ENCODE measurements around the gene DNAH12. TPM values are rescaled to one million over a fixed set of nuclear protein-coding genes. Genes with fewer than 3 reads are reported as not detected.
A peak's percentile ranks its signal among the peaks of the same experiment; 100 is the strongest.

DNAH12 gene, protein sequence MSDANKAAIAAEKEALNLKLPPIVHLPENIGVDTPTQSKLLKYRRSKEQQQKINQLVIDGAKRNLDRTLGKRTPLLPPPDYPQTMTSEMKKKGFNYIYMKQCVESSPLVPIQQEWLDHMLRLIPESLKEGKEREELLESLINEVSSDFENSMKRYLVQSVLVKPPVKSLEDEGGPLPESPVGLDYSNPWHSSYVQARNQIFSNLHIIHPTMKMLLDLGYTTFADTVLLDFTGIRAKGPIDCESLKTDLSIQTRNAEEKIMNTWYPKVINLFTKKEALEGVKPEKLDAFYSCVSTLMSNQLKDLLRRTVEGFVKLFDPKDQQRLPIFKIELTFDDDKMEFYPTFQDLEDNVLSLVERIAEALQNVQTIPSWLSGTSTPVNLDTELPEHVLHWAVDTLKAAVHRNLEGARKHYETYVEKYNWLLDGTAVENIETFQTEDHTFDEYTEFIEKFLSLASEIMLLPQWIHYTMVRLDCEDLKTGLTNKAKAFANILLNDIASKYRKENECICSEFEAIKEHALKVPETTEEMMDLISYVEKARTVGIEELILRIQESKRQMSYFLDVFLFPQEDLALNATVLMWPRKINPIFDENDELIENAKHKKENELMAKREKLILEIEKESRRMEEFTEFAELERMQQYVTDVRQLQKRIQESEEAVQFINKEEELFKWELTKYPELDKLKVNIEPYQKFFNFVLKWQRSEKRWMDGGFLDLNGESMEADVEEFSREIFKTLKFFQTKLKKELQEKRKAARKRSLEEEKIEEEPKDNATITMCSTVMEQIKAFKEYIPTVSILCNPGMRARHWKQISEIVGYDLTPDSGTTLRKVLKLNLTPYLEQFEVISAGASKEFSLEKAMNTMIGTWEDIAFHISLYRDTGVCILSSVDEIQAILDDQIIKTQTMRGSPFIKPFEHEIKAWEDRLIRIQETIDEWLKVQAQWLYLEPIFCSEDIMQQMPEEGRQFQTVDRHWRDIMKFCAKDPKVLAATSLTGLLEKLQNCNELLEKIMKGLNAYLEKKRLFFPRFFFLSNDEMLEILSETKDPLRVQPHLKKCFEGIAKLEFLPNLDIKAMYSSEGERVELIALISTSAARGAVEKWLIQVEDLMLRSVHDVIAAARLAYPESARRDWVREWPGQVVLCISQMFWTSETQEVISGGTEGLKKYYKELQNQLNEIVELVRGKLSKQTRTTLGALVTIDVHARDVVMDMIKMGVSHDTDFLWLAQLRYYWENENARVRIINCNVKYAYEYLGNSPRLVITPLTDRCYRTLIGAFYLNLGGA (N-terminal part only)
- total RNA-seq (2014; rRNA removed; shearing (Covaris generic)) = 0.02 TPM in 1 of 2 replicates, not detected in the other
- 0.06 TPM in 1 of 2 replicates, not detected in the other for polyA plus RNA-seq (2015; cell fraction: cytosol; rRNA removed)
- 0.15 and 0.47 TPM in 2 replicates for polyA plus RNA-seq (2015; cell fraction: nucleus; rRNA removed)

DNA sequence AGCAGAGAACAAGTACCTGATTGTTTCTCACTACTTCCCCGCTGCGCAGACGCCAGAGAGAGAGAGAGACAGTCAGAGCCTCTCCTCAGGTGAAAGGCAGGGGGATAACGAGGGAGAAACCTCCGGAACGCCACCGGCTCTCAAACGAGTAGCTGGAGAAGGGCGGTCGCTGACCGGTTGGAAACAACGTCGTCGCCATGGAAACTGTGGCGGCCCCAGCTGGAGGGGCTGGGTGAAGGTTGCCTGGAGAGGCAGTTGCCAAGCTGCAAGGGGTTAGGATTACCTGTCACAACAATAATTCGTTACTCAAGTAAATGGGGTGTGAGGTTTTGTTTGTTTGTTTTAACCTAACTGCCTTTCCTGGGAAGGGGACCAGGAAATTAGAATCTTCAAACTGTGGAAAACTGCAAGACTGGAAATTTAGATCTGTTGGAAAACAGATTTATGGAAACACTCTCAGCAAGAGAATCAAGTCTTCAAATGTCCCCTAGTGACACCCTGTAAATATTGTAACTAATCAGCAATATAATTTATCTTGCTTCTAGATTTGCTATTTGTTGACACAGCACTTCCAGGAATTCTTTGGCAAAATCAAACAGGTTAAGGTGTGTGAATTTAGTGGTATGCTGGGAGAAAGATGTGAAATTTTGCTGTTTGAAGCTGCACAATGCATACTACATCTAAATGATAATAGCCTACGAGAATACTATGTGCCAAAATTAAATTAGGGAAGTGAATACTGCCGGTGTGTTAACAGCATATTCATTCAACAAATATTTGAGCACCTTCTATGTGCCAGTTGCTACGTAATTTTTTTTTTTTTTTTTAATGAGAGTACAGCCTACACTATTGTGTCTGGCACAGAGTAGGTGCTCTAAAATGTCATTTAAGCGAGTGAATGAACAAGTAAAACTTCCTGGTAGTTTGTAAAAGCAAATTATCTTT is at the start of gene DNAH12:
Gene DNAH12, minus strand, starts transcription at position 164 of the 945 bp plus-strand sequence. CDS start 1,474 bp downstream, outside the sequence.
- DNase-seq (ENCODE audit: low read depth) = no peak

DNA sequence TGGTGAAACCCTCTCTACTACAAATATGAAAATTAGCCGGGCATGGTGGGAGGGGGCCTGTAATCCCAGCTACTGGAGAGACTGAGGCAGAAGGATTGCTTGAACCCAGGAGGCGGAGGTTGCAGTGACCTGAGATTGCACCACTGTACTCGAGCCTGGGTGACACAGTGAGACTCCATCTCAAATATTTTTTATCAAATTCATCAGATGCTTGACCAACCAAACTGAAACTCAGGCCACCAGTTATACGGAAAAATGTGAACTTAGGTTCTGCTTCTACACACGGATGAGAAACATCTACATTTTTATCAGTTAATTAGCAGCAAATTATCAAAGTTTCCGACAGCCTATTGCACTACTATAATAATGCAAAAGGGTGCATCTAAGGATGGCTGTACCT is 48.2 kb upstream of the DNAH12 start:
- no peak for DNase-seq (ENCODE audit: low read depth)

DNA sequence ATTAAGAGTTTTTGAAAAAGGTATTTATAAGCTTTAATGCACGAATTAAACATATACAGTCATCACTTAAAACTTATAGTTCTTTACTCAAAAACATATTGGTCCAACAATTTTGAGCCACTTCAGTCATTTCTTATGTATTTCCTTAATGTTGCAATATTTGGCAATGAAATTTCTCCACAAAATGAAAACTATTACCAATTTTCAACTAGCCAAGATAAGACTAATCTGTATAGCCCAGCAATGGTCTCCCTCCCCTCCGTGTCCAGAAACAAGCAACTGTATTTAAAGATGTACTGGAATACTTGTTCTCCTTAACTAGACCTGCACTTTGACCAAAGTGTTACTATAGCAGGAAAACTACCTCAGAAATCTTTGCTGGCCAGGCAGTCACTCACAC is 43.8 kb upstream of the DNAH12 start:
- DNase-seq (ENCODE audit: low read depth) = no peak

DNA sequence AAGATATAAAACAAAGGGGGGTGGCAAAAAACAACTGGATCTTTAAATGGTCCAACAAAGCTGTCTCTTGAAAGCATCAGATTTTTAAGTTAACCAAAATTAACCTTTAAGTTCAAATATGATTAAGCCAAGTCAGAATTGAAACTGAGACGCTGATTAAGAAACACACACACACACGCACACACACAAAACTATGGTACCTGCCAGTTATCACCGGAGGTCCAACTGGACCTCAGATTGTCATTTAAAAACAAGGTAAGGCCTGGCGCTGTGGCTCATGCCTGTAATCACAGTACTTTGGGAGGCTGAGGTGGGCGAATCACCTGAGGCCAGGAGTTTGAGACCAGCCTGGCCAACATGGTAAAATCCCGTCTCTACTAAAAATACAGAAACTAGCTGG is 42.6 kb upstream of the DNAH12 start:
- no peak for DNase-seq (ENCODE audit: low read depth)

DNA sequence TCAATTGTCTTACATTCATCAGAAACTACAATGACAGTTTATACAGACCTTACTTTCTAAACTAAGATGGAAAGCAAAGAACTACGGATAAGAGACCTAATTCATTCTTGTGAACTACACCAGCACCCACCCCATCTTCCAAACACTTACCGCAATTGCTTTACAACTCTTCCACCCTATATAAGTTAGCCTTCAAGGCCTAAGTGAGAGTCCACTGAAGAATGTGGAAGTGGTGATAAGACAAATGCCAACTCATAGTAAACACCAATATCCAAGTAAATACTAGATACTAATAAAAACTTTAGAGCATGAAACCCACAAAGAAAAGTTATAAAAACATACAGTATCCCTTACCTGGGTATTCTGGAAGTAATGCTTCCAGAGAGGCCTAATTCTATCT is 39.4 kb upstream of the DNAH12 start:
- no peak for DNase-seq (ENCODE audit: low read depth)

DNA sequence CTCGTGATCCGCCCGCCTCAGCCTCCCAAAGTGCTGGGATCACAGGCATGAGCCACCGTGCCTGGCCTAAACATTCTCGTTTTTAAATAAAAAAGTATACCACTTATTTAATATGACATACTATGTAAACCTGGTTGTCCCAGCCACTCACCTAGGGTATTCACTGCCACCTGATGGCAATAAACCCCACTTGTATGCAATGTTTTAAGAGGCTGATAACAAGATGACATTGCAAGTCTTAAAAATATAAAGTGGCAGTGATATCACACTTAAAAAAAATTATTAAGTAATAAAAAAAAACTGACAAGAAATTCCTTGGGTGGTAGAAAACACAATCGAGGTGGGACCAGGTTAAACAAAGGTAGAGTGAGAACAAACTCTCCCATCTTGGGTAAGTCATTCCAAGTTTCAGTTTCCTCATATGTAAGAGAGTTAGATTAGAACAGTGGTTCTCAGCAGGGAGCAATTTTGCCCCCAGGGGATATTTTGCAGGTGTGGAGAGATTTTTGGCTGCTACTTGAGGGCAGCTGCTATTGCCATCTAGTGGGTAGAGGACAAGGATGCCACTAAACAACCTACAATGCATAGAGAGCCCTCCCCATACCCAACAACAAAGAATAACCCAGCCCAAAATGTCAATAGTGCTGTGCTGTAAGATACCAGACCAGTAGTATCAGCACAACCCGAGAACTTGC is 38.5 kb upstream of the DNAH12 start:
- peak; percentile 33 for DNase-seq (ENCODE audit: low read depth)

DNA sequence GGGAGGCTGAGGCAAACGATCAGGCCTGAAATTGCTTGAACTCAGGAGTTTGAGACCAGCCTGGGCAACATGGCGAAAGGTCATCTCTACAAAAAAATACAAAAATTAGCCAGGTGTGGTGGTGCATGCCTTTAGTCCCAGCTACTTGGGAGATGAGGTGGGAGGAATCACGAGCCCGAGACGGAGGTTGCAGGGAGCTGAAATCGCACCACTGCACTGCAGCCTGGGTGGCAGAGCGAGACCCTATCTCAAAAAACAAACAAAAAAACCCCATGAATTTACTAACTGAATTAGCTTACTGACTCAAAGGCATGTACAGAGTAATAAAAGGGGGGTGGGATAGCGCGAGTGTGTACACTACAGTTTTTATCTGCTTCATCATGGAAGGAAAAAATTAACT is 33.7 kb upstream of the DNAH12 start:
- no peak for DNase-seq (ENCODE audit: low read depth)

DNA sequence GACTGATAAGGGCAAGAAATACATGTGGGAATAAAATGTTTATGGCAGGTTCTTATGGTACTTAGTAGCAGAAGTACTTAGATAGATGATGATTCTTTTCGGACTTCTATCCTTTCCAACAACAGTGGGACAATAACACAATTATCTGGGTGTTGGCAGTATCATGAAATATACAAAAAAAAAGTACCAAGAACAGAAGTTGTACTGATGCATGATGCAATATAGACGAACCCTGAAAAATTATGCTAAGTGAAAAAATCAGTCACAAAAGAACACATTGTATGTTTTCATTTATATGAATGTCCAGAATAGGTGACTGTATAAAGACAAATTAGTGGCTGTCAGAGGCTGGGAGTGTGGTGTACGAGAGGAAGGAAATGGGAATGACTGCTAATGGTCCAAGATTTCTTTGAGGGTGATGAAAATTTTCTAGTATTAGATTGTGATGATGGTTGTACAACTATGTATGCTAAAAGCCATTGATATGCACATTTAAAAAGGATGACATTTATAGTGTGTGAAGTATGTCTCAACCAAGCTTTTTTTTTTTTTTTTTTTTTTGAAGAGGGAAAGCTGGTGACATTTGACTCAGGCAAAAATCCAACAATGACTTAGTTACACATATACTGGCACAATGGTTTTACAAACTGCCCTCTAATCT is 32.0 kb upstream of the DNAH12 start:
- DNase-seq (ENCODE audit: low read depth) = no peak

DNA sequence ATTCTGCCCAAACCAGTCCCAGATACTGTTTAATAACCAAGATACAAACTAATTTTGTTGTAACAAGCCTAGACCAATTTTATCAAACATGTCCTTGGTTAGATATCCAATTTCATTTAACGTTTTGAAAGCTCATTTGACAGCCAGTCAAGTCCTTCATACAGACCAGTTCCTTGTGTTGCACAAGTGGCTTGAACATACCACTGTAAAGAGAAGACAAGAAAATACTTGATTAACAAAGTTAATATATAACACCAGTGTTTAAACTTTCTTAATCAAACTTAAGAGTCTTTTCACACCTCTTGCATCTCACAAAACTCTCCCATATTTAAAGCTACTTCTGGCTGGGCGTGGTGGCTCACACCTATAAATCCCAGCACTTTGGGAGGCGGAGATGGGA is 28.0 kb upstream of the DNAH12 start:
- DNase-seq (ENCODE audit: low read depth) = no peak

DNA sequence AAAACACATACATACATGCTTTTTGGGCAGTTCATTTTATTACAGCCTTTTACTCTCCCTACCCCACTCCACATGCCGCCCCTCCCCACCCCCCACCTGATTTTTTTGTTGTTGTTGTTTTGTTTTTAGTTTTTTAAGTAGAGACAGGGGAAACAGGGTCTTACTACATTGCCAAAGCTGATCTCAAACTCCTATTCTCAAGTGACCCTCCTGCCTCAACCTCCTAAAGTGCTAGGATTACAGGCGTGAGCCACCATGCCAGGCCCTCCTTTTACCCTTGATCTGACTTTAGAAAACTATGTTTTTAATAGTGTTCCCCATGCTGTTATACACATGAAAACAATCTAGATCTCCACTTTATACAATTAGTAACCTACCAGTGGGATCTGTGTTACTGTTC is 26.7 kb upstream of the DNAH12 start:
- no peak for DNase-seq (ENCODE audit: low read depth)

DNA sequence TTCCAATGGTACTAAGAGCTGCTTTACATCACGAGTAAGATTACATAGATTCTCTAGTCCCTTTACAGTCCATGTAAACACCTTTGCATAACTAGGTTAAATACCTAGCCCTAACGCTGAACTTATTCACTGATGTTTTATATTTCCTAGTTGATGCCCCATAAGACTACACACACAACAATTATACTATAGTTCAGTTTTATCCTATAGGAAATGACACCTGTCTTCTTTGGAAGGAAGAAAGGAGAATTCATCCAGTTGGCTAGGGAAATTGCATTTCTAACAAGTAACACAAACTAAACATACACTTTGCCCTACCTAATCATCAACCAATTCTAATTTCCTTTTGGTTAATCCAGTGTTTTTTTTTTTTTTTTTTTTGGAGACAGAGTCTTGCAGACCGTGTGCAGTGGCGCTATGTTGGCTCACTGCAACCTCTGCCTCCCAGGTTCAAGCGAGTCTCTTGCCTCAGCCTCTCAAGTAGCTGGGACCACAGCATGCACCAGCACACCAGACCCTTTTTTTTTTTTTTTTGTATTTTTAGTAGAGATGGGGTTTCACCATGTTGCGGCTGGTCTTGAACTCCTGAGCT is 25.8 kb upstream of the DNAH12 start:
- DNase-seq (ENCODE audit: low read depth) = no peak

DNA sequence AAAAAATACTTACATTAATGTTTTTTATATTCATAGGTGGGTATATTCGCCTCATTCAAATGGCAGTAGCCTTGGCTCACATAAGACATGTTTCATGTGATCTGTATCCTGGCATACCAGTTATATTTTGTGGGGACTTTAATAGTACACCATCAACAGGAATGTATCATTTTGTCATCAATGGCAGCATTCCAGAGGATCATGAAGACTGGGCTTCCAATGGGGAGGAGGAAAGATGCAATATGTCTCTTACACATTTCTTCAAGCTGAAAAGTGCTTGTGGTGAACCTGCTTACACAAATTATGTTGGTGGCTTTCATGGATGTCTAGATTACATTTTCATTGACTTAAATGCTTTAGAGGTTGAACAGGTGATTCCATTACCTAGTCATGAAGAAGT is 15.4 kb upstream of the DNAH12 start:
- DNase-seq (ENCODE audit: low read depth) = no peak

DNA sequence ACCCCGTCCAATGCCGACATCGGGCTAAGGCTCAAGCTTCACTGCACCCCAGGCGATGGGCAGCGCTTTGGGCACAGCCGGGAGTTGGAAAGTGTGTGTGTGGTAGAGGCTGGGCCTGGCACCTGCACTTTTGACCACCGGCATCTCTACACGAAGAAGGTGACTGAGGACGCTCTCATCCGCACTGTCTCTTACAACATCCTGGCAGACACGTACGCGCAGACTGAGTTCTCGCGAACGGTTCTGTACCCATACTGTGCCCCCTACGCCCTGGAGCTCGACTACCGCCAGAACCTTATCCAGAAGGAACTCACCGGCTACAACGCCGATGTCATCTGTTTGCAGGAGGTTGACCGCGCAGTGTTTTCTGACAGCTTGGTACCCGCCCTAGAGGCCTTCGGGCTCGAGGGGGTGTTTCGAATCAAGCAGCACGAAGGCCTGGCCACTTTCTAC is 13.0 kb upstream of the DNAH12 start:
- peak; percentile 20 for DNase-seq (ENCODE audit: low read depth)

DNA sequence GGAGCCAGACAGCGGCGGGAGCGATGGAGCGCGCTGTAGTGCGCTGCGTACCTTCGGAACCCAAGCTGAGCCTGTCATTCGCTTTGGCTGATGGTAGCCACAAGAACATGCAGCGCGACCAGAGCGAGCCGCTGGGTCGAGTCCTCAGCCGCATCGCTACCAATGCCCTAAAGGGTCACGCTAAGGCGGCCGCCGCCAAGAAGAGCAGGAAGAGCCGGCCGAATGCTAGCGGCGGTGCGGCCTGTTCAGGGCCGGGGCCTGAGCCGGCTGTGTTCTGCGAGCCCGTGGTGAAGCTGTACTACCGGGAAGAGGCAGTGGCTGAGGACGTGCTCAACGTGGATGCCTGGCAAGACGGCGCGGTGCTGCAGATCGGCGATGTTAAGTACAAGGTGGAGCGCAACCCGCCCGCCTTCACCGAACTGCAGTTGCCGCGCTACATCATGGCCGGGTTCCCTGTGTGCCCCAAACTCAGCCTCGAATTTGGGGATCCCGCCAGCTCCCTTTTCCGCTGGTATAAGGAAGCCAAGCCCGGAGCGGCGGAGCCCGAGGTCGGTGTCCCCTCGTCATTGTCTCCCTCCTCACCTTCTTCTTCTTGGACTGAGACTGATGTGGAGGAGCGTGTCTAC is 12.4 kb upstream of the DNAH12 start:
- DNase-seq (ENCODE audit: low read depth) = no peak

DNA sequence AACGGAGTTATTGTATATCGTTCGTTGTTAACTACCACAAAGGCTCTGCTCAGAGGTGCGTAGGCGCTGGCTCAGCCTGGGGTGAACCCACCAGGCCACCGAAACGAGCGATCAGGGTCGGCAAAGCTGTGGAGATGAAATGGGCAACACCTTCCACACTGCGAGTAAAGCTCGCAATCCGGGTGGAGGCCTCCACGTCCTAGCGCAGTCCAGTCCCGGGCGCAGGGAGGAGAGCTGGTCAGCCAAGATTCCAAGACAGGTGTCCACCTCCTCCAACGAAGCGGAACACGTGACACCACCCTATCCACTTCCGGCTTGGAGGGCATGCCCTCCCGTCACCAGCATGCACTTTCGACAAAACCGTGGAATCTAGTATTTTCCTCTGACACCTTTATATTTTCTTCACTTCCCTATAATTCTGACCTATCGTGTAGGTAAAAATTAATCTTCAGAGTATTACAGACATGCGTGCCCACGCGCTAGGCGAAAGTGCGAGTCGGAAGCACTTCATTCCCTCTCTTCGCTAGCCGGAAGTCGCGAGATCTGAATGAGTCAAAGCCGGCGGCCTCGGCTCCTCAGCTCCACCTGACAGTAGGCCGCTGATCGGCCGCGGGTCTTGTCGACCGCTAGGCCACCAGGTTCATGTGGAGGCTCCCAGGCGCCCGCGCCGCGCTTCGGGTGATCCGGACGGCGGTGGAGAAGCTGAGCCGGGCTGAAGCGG is 11.8 kb upstream of the DNAH12 start, which contains the start of gene PDE12:
Gene PDE12, plus strand, starts transcription at position 537 of the 721 bp plus-strand sequence. Its CDS starts 106 bp downstream, at position 643.
- DNase-seq (ENCODE audit: low read depth) = peak; percentile 87

DNA sequence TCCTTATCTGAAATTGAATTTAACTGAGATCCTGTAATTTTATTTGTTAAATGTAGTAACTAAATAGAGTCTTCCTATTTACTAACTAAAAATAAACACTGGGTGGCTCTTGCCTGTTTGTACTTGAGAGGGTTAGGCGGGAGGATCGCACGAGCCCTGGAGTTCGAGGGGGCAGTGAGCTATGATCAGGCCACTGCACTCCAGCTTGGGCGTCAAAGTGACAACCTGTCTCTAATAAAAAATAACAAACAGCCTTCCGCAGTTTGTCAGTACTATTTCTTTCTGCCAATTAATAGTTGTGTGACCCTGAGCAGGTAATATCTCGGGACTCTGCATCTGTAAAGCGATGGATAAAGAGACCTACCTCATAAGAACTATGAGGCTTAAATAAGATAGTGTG is 11.2 kb upstream of the DNAH12 start:
- DNase-seq (ENCODE audit: low read depth) = no peak

DNA sequence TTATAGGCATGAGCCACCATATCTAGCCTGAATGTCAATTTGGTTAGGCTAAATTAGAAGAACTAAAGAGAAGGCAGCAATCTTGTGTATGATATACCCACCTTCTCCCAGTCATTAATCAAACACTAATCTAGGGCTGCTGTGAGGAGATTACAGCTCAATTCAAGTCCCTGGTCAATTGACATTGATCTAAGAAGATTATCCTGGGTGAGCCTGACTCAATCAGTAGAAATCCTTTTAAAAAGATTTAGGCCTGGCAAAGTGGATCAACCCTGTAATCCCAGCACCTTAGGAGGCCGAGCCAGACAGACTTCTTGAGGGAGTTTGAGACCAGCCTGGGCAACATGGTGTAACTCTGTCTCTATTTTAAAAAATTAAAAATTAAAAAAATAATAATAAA is 2.5 kb upstream of the DNAH12 start:
- DNase-seq (ENCODE audit: low read depth) = no peak
